ENCODE results near the gene MAPK14.
A peak's percentile ranks its signal among the peaks of the same experiment; 100 is the strongest.

The MAPK14 gene

GRCh38 chr6:36138667-36139066 lies 111.1 kb downstream of the MAPK14 start:
- H3K4me3 ChIP-seq (ENCODE audit: low read depth, low read length), result no peak overlapping the region
- TF ChIP-seq, protein P1, sequence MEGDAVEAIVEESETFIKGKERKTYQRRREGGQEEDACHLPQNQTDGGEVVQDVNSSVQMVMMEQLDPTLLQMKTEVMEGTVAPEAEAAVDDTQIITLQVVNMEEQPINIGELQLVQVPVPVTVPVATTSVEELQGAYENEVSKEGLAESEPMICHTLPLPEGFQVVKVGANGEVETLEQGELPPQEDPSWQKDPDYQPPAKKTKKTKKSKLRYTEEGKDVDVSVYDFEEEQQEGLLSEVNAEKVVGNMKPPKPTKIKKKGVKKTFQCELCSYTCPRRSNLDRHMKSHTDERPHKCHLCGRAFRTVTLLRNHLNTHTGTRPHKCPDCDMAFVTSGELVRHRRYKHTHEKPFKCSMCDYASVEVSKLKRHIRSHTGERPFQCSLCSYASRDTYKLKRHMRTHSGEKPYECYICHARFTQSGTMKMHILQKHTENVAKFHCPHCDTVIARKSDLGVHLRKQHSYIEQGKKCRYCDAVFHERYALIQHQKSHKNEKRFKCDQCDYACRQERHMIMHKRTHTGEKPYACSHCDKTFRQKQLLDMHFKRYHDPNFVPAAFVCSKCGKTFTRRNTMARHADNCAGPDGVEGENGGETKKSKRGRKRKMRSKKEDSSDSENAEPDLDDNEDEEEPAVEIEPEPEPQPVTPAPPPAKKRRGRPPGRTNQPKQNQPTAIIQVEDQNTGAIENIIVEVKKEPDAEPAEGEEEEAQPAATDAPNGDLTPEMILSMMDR (IDR thresholded peaks at IDR 0.05; ENCODE audit: insufficient read depth, low read depth, low read length, missing control alignments), result no peak
- DNase-seq (ENCODE audit: low read depth), result no peak

- no peak for DNase-seq (ENCODE audit: low read depth)
- TF ChIP-seq, protein P1 (IDR thresholded peaks at IDR 0.05; ENCODE audit: insufficient read depth, low read depth, low read length, missing control alignments), result peak; percentile 15
- no peak overlapping the region for H3K4me3 ChIP-seq (ENCODE audit: low read depth, low read length)
Observed at GRCh38 chr6:36139431-36139830, 111.8 kb downstream of the MAPK14 start.

DNA sequence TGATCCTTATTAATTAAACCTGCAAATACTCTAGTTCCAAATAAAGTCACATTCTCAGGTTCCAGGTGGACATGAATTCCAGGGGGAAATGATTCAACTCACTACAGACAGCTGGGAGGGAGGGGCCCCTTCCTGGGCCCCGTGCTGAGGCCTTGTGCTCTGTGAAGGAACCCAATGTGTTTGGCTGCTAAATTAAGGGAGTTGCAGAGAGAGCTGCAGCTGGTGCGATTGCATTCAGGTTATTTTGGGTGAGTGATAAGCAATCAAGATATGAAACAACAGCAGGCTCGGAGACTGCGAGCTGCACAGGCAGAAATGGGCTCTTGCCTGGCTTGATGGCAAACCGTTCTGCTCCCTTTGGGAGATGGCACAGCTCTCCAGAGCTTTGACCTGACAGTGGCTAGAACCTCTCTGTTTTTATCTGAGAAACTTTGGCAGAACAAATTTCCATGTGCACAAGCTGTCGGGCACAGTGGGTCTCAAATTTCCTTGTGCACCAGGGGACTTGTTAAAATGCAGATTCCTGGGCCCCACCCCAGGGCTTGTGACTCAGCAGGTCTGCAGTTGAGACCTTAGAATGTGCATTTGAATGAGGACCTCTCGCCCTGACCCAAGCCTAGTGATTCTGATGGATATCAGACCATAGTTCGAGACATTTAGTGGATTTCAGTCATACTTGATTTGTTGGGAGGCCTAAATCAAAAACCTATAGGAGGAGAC lies 112.5 kb downstream of the MAPK14 start:
- TF ChIP-seq, protein P1 (IDR thresholded peaks at IDR 0.05; ENCODE audit: insufficient read depth, low read depth, low read length, missing control alignments), result no peak
- no peak for DNase-seq (ENCODE audit: low read depth)
- H3K4me3 ChIP-seq (ENCODE audit: low read depth, low read length), result no peak overlapping the region

GRCh38 chr6:36141091-36141490 lies 113.5 kb downstream of the MAPK14 start:
- no peak for DNase-seq (ENCODE audit: low read depth)
- TF ChIP-seq, protein P1 (IDR thresholded peaks at IDR 0.05; ENCODE audit: insufficient read depth, low read depth, low read length, missing control alignments), result no peak

DNA sequence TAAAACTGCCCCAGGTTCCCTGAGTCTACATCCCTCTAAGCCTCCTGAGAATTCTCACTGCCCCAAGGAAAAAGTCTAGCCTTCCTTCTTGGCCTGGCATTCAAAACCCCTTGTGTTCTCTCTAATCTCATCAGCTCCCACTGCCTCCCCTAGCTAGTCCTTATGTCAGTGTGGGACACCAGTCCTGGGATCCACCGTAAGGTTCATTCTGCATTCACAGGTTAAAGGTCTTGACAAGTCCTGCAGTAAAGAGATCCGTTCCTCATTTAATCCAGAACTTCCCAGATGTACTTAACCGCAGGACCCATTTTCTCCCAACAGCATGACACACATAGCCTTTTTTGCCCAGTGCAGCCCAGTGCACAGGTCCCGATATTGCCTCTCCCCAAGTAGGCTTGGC lies 114.4 kb downstream of the MAPK14 start:
- H3K4me3 ChIP-seq (ENCODE audit: low read depth, low read length), result no peak overlapping the region
- no peak for DNase-seq (ENCODE audit: low read depth)
- TF ChIP-seq, protein P1 (IDR thresholded peaks at IDR 0.05; ENCODE audit: insufficient read depth, low read depth, low read length, missing control alignments), result no peak

More at GRCh38 chr6:36141091-36141490, 113.5 kb downstream of the MAPK14 start:
- no peak overlapping the region for H3K4me3 ChIP-seq (ENCODE audit: low read depth, low read length)

GRCh38 chr6:36142971-36143838 lies 115.6 kb downstream of the MAPK14 start:
- TF ChIP-seq, protein P1 (IDR thresholded peaks at IDR 0.05; ENCODE audit: insufficient read depth, low read depth, low read length, missing control alignments), result no peak
- H3K4me3 ChIP-seq (ENCODE audit: low read depth, low read length), result no peak overlapping the region
- DNase-seq (ENCODE audit: low read depth), result no peak
